Measurements from ENCODE around the gene SCNN1B.
"Not testable (repeated sequence)": the region's sequence is repeated elsewhere in the genome, so short reads cannot be mapped to it uniquely, and the experiment has no call there.

SCNN1B gene

GRCh38 chr16:23302045-23302956 is at the start of gene SCNN1B:
Gene SCNN1B (plus strand): TSS chr16:23302302. CDS start chr16:23348600, 46,298 bp downstream.
- Histone ChIP-seq H3K36me3 (ENCODE audit: control insufficient read depth, insufficient read depth, low read length) (no peaks in the 10 kb centered on the region), H3K9ac (ENCODE audit: low read depth, low read length) (no peak within 1 kb of the TSS), H3K27me3 (ENCODE audit: control insufficient read depth, insufficient read depth, low read length) (peaks cover 38% of the 10 kb centered on the region), H3K4me3 (ENCODE audit: low read depth, low read length) (peak within 1 kb of the TSS; percentile 67), H3K4me1 (ENCODE audit: control insufficient read depth, insufficient read depth, low read length) (peaks cover 3% of the 10 kb centered on the region; the same call in 1 of the 2 replicates), H3K27ac (ENCODE audit: low read depth, low read length) (no peak within 1 kb of the TSS), H3K9me3 (ENCODE audit: control insufficient read depth, insufficient read depth, low read length) (peaks cover 4% of the 10 kb centered on the region)

DNA sequence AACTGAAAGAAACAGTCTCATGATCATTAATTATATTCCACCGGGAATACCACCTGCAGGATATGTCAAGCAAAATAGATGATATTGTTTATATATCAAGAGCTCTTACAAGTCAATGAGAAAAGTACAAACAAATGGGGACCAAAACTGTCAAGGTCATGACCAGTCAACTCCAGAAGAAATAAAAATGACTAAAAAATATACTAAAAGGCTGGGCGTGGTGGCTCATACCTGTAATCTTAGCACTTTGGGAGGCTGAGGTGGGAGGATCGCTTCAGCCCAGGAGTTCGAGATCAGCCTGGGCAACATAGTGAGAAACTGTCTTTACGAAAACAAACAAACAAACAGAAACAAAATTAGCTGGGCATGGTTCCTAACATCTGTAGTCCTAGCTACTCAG is 49.8 kb upstream of the SCNN1B start:
- Histone ChIP-seq H3K9ac (ENCODE audit: low read depth, low read length) (no peak overlapping the region), H3K9me3 (ENCODE audit: control insufficient read depth, insufficient read depth, low read length) (no peaks in the 10 kb centered on the region; the same call in 1 of the 2 replicates), H3K36me3 (ENCODE audit: control insufficient read depth, insufficient read depth, low read length) (no peaks in the 10 kb centered on the region), H3K4me1 (ENCODE audit: control insufficient read depth, insufficient read depth, low read length) (no peaks in the 10 kb centered on the region), H3K27me3 (ENCODE audit: control insufficient read depth, insufficient read depth, low read length) (no peaks in the 10 kb centered on the region), H3K4me3 (ENCODE audit: low read depth, low read length) (no peak overlapping the region), H3K27ac (ENCODE audit: low read depth, low read length) (no peak overlapping the region)

GRCh38 chr16:23253650-23254049 is 48.5 kb upstream of the SCNN1B start:
- H3K9ac ChIP-seq (ENCODE audit: low read depth, low read length); H3K27me3 ChIP-seq (ENCODE audit: control insufficient read depth, insufficient read depth, low read length); H3K9me3 ChIP-seq (ENCODE audit: control insufficient read depth, insufficient read depth, low read length); H3K4me3 ChIP-seq (ENCODE audit: low read depth, low read length); H3K4me1 ChIP-seq (ENCODE audit: control insufficient read depth, insufficient read depth, low read length); H3K27ac ChIP-seq (ENCODE audit: low read depth, low read length); H3K36me3 ChIP-seq (ENCODE audit: control insufficient read depth, insufficient read depth, low read length): not testable (repeated sequence)

GRCh38 chr16:23254338-23254737 is 47.8 kb upstream of the SCNN1B start:
- H3K9ac ChIP-seq (ENCODE audit: low read depth, low read length), result no peak overlapping the region
- H3K27me3 ChIP-seq (ENCODE audit: control insufficient read depth, insufficient read depth, low read length), result no peaks in the 10 kb centered on the region
- no peaks in the 10 kb centered on the region for H3K36me3 ChIP-seq (ENCODE audit: control insufficient read depth, insufficient read depth, low read length)
- H3K27ac ChIP-seq (ENCODE audit: low read depth, low read length), result no peak overlapping the region
- no peaks in the 10 kb centered on the region for H3K4me1 ChIP-seq (ENCODE audit: control insufficient read depth, insufficient read depth, low read length)
- H3K4me3 ChIP-seq (ENCODE audit: low read depth, low read length), result no peak overlapping the region
- H3K9me3 ChIP-seq (ENCODE audit: control insufficient read depth, insufficient read depth, low read length), result no peaks in the 10 kb centered on the region; the same call in 1 of the 2 replicates

DNA sequence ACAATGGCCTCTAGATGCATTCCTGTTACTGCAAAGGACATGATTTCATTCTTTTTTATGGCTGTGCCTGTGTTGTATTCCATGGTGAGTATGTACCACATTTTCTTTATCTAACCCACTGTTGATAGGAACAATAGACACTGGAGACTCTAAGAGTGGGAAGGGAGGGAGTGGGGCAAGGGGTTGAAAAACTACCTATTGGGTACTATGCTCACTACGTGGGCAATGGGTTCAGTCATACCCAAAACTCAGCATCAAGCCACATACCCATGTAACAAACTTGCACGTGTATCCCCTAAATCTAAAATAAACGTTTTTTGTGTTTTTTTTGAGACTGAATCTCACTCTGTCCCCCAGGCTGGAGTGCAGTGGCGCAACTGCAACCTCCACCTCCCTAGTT is 47.1 kb upstream of the SCNN1B start:
- Histone ChIP-seq H3K4me3 (ENCODE audit: low read depth, low read length) (no peak overlapping the region), H3K4me1 (ENCODE audit: control insufficient read depth, insufficient read depth, low read length) (no peaks in the 10 kb centered on the region), H3K27ac (ENCODE audit: low read depth, low read length) (no peak overlapping the region), H3K9me3 (ENCODE audit: control insufficient read depth, insufficient read depth, low read length) (no peaks in the 10 kb centered on the region; the same call in 1 of the 2 replicates), H3K27me3 (ENCODE audit: control insufficient read depth, insufficient read depth, low read length) (no peaks in the 10 kb centered on the region), H3K9ac (ENCODE audit: low read depth, low read length) (no peak overlapping the region), H3K36me3 (ENCODE audit: control insufficient read depth, insufficient read depth, low read length) (no peaks in the 10 kb centered on the region)

GRCh38 chr16:23256440-23256839 is 45.7 kb upstream of the SCNN1B start:
- no peaks in the 10 kb centered on the region for H3K4me1 ChIP-seq (ENCODE audit: control insufficient read depth, insufficient read depth, low read length)
- no peak overlapping the region for H3K9ac ChIP-seq (ENCODE audit: low read depth, low read length)
- no peak overlapping the region for H3K27ac ChIP-seq (ENCODE audit: low read depth, low read length)
- no peaks in the 10 kb centered on the region for H3K9me3 ChIP-seq (ENCODE audit: control insufficient read depth, insufficient read depth, low read length)
- H3K27me3 ChIP-seq (ENCODE audit: control insufficient read depth, insufficient read depth, low read length), result no peaks in the 10 kb centered on the region
- no peaks in the 10 kb centered on the region for H3K36me3 ChIP-seq (ENCODE audit: control insufficient read depth, insufficient read depth, low read length)
- H3K4me3 ChIP-seq (ENCODE audit: low read depth, low read length), result no peak overlapping the region

GRCh38 chr16:23257682-23258081 is 44.4 kb upstream of the SCNN1B start:
- H3K27me3 ChIP-seq (ENCODE audit: control insufficient read depth, insufficient read depth, low read length), result no peaks in the 10 kb centered on the region
- no peak overlapping the region for H3K4me3 ChIP-seq (ENCODE audit: low read depth, low read length)
- no peak overlapping the region for H3K27ac ChIP-seq (ENCODE audit: low read depth, low read length)
- H3K9me3 ChIP-seq (ENCODE audit: control insufficient read depth, insufficient read depth, low read length), result no peaks in the 10 kb centered on the region
- H3K9ac ChIP-seq (ENCODE audit: low read depth, low read length), result no peak overlapping the region
- no peaks in the 10 kb centered on the region for H3K4me1 ChIP-seq (ENCODE audit: control insufficient read depth, insufficient read depth, low read length)
- no peaks in the 10 kb centered on the region for H3K36me3 ChIP-seq (ENCODE audit: control insufficient read depth, insufficient read depth, low read length)

DNA sequence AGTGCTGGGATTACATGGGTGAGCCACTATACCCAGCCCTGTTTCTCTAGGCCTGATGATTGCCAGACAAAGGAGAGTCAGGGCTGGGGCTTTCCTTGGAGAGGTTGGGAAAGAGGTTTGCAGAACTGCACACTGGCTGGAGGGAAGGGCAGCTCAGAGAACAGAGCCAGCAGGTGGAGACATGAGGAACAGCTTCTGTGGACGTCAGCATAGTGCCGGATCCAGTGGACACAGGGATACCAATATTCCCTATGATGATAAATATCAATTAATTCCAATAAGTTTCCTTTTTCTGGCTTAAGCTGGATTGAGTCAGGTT is 43.2 kb upstream of the SCNN1B start:
- no peaks in the 10 kb centered on the region for H3K27me3 ChIP-seq (ENCODE audit: control insufficient read depth, insufficient read depth, low read length)
- no peaks in the 10 kb centered on the region for H3K9me3 ChIP-seq (ENCODE audit: control insufficient read depth, insufficient read depth, low read length)
- no peak overlapping the region for H3K27ac ChIP-seq (ENCODE audit: low read depth, low read length)
- H3K9ac ChIP-seq (ENCODE audit: low read depth, low read length), result no peak overlapping the region
- no peaks in the 10 kb centered on the region for H3K4me1 ChIP-seq (ENCODE audit: control insufficient read depth, insufficient read depth, low read length)
- no peaks in the 10 kb centered on the region for H3K36me3 ChIP-seq (ENCODE audit: control insufficient read depth, insufficient read depth, low read length)
- no peak overlapping the region for H3K4me3 ChIP-seq (ENCODE audit: low read depth, low read length)

- H3K27ac ChIP-seq (ENCODE audit: low read depth, low read length), result no peak overlapping the region
- no peaks in the 10 kb centered on the region for H3K9me3 ChIP-seq (ENCODE audit: control insufficient read depth, insufficient read depth, low read length)
- no peaks in the 10 kb centered on the region for H3K36me3 ChIP-seq (ENCODE audit: control insufficient read depth, insufficient read depth, low read length)
- H3K4me1 ChIP-seq (ENCODE audit: control insufficient read depth, insufficient read depth, low read length), result no peaks in the 10 kb centered on the region
- no peak overlapping the region for H3K4me3 ChIP-seq (ENCODE audit: low read depth, low read length)
- no peak overlapping the region for H3K9ac ChIP-seq (ENCODE audit: low read depth, low read length)
- no peaks in the 10 kb centered on the region for H3K27me3 ChIP-seq (ENCODE audit: control insufficient read depth, insufficient read depth, low read length)
These were observed 34.5 kb upstream of the SCNN1B start for GRCh38 chr16:23267647-23268046.

GRCh38 chr16:23268561-23268960 is 33.5 kb upstream of the SCNN1B start:
- Histone ChIP-seq H3K36me3 (ENCODE audit: control insufficient read depth, insufficient read depth, low read length) (no peaks in the 10 kb centered on the region), H3K9ac (ENCODE audit: low read depth, low read length) (no peak overlapping the region), H3K27me3 (ENCODE audit: control insufficient read depth, insufficient read depth, low read length) (no peaks in the 10 kb centered on the region), H3K27ac (ENCODE audit: low read depth, low read length) (no peak overlapping the region), H3K4me1 (ENCODE audit: control insufficient read depth, insufficient read depth, low read length) (no peaks in the 10 kb centered on the region), H3K9me3 (ENCODE audit: control insufficient read depth, insufficient read depth, low read length) (no peaks in the 10 kb centered on the region), H3K4me3 (ENCODE audit: low read depth, low read length) (no peak overlapping the region)

DNA sequence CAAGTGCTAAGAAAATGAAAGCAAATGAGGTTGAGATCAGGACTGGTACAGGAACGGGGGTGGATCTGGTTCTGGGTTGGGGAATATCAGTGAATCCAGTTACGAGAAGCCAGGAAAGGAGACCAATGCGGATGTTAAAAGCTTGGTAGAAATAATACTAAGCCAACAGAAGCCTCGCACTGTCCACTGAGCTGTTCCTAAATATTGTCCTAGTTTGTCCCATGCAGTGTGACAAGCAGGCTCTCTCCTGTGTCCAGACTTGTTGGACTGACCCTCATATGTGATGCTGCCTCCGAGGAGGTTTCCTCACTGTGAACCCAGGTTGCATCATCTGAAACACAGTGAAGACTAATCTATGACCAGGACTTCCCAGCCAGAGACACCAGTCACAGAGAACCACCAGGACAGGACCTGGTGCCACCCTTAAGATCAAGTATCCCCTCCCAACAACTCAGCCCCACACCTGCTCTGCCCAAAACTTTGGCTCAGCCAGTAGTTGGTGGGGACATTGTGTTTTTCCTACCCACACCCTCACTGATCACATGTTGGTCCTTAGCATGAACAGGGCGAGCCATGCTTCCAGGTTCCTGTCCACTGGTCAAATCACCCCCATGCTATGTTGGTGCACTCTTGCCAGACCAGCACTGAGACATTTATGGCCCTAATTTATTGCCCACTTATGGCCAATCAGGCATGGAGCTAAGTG is 32.7 kb upstream of the SCNN1B start:
- Histone ChIP-seq H3K36me3 (ENCODE audit: control insufficient read depth, insufficient read depth, low read length) (no peaks in the 10 kb centered on the region), H3K4me3 (ENCODE audit: low read depth, low read length) (no peak overlapping the region), H3K27me3 (ENCODE audit: control insufficient read depth, insufficient read depth, low read length) (no peaks in the 10 kb centered on the region), H3K9me3 (ENCODE audit: control insufficient read depth, insufficient read depth, low read length) (no peaks in the 10 kb centered on the region), H3K9ac (ENCODE audit: low read depth, low read length) (no peak overlapping the region), H3K27ac (ENCODE audit: low read depth, low read length) (no peak overlapping the region), H3K4me1 (ENCODE audit: control insufficient read depth, insufficient read depth, low read length) (no peaks in the 10 kb centered on the region)

Data from HUES48 (cell line).